ENCODE results near the gene SPINK8. TPM values are rescaled to one million over a fixed set of nuclear protein-coding genes. Genes with fewer than 3 reads are reported as not detected.

SPINK8 gene
- total and polyA plus RNA-seq, 2 of the 4 experiments (the other 2 are of a cell fraction) = not detected

DNA sequence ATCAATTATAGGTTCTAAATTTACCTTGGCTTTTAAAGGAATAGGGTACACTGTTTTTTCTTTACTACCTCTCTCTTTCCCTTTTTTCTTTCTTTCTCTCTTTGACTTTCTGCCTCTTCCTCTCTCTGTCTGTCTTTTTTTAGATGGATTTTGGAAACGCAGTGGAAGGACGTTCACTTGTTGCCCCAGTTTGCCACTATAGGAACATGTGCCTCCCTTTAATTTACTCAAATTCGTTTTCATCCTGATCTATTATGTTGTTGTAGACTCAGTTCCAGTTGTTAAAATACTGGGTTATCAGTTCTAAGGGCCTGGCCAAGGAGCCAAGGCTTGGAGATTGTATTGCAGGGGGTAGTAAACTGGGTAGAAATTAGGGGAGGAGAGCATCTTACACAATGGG is 1.1 kb upstream of the SPINK8 start:
- Histone ChIP-seq H3K4me1 (ENCODE audit: control insufficient read depth, insufficient read depth, low read length) (peaks cover 3% of the 10 kb centered on the region; the same call in 1 of the 2 replicates), H3K4ac (ENCODE audit: low read depth, low read length) (no peak overlapping the region), H3K9me3 (ENCODE audit: control insufficient read depth, insufficient read depth, low read length) (no peaks in the 10 kb centered on the region), H2AK5ac (ENCODE audit: low read depth, low read length) (no peak overlapping the region), H2BK5ac (ENCODE audit: low read depth, low read length, poor library complexity, severe bottlenecking) (no peak overlapping the region), H3K36me3 (ENCODE audit: control insufficient read depth, insufficient read depth, low read length) (no peaks in the 10 kb centered on the region), H2BK15ac (ENCODE audit: low read depth, low read length) (no peak overlapping the region), H4K91ac (ENCODE audit: insufficient read depth, low read depth, low read length) (no peak overlapping the region), H3K79me1 (ENCODE audit: low read depth in 1 of 2, low read length in 2 of 2) (no peaks in the 10 kb centered on the region), H3K9ac (ENCODE audit: low read depth, low read length) (no peak overlapping the region), H3K56ac (ENCODE audit: extremely low read depth, insufficient read depth, low read length) (no peak overlapping the region), H3K9me1 (ENCODE audit: insufficient read depth, low read length) (no peaks in the 10 kb centered on the region), H3K23ac (ENCODE audit: low read depth, low read length) (no peak overlapping the region), H3K4me3 (ENCODE audit: insufficient read depth, low read depth, low read length) (no peak overlapping the region), H3K4me2 (ENCODE audit: low read depth, low read length) (no peak overlapping the region), H3K27ac (ENCODE audit: insufficient read depth, low read length) (no peak overlapping the region), H2AFZ (replicated peaks; ENCODE audit: low read length, poor library complexity) (no peak overlapping the region), H2BK120ac (ENCODE audit: low read depth, low read length) (no peak overlapping the region), H4K8ac (ENCODE audit: low read depth in 2 of 2, low read length in 2 of 2) (no peak overlapping the region), H4K5ac (ENCODE audit: low read depth, low read length) (no peak overlapping the region), H2AK9ac (replicated peaks; ENCODE audit: low read depth, low read length, poor library complexity) (no peak overlapping the region), H3K14ac (replicated peaks; ENCODE audit: low read depth, low read length) (no peak overlapping the region), H4K20me1 (ENCODE audit: insufficient read depth, low read length) (no peaks in the 10 kb centered on the region), H2BK20ac (ENCODE audit: low read depth, low read length) (no peak overlapping the region), H3K27me3 (ENCODE audit: control insufficient read depth, insufficient read depth, low read length) (peaks cover 15% of the 10 kb centered on the region), H3K18ac (ENCODE audit: low read depth, low read length) (no peak overlapping the region)
- intact Hi-C loops (cut with micrococcal nuclease) (no loop called here), dilution Hi-C loops (cut with HindIII; ENCODE audit: low sequenced_read_pairs, unreplicated experiment) (no loop called here), in situ Hi-C loops (cut with MboI; ENCODE audit: low sequenced_read_pairs) (no loop called here)
- BruUV-seq (replicated peaks) = no TSS peak
- CTCF ChIA-PET = no interaction called here
- no peak for DNase-seq
- TF ChIP-seq, protein P1, sequence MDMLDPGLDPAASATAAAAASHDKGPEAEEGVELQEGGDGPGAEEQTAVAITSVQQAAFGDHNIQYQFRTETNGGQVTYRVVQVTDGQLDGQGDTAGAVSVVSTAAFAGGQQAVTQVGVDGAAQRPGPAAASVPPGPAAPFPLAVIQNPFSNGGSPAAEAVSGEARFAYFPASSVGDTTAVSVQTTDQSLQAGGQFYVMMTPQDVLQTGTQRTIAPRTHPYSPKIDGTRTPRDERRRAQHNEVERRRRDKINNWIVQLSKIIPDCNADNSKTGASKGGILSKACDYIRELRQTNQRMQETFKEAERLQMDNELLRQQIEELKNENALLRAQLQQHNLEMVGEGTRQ (IDR thresholded peaks at IDR 0.05; ENCODE audit: low read depth, low read length) = no peak
- TF ChIP-seq RFX5 (IDR thresholded peaks at IDR 0.05; ENCODE audit: low read depth, low read length) (no peak), POLR2A (IDR thresholded peaks at IDR 0.05; ENCODE audit: low read depth, low read length) (no peak), MAZ (IDR thresholded peaks at IDR 0.05; ENCODE audit: borderline replicate concordance, low read depth, low read length) (no peak), NFE2L2 (IDR thresholded peaks at IDR 0.05; ENCODE audit: low read depth, low read length) (no peak), MXI1 (IDR thresholded peaks at IDR 0.05; ENCODE audit: borderline replicate concordance, low read depth, low read length) (no peak), RCOR1 (IDR thresholded peaks at IDR 0.05; ENCODE audit: insufficient replicate concordance, low read length) (no peak), CHD1 (IDR thresholded peaks at IDR 0.05; ENCODE audit: low read depth, low read length) (no peak), MAFK (IDR thresholded peaks at IDR 0.05; ENCODE audit: low read depth, low read length) (no peak)
- TF ChIP-seq, protein P2, sequence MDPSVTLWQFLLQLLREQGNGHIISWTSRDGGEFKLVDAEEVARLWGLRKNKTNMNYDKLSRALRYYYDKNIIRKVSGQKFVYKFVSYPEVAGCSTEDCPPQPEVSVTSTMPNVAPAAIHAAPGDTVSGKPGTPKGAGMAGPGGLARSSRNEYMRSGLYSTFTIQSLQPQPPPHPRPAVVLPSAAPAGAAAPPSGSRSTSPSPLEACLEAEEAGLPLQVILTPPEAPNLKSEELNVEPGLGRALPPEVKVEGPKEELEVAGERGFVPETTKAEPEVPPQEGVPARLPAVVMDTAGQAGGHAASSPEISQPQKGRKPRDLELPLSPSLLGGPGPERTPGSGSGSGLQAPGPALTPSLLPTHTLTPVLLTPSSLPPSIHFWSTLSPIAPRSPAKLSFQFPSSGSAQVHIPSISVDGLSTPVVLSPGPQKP (IDR thresholded peaks at IDR 0.05; ENCODE audit: borderline replicate concordance, low read depth, low read length) = no peak
- no CpG with 5 or more reads among the region's 3 CpGs for WGBS, 2 experiments (ENCODE audit: extremely low coverage in 2 of 2, insufficient read length in 1 of 2)
- POLR2A ChIA-PET (ENCODE audit: unreplicated experiment) = no interaction called here
- no peak for ATAC-seq (ENCODE audit: low read depth)
